OCI-LY7 (cell line): Measurements from ENCODE around the gene EPB41L2. TPM values are rescaled to one million over a fixed set of nuclear protein-coding genes. Genes with fewer than 3 reads are reported as not detected.

Experiments used
- BruUV-seq: library from RNA; stranded (reverse); fragments of 400-500 nt; replicated peaks from 2 replicates; lab custom pipeline; 2021; lab: Mats Ljungman, UMichigan
- CTCF ChIA-PET: fragments of 300-600 bp; sonication (Branson Sonifier 250); formaldehyde crosslinking; loops from one replicate; lab custom pipeline; 2022; ENCODE audit warnings: antibody characterized with exemption; ENCODE audit not compliant: unreplicated experiment; lab: Charles Lee
- POLR2A ChIA-PET: fragments of 300-600 bp; sonication (Branson Sonifier 250); formaldehyde crosslinking; loops from one replicate; lab custom pipeline; 2022; ENCODE audit warnings: antibody characterized with exemption; lab: Charles Lee
- DNase-seq: peaks from one replicate; pipeline ENCODE4 v3.0.0-alpha.2; 2015; ENCODE audit warnings: low spot score
- H2AFZ ChIP-seq: fragments of 200-600 bp; sonication (generic), shearing (Covaris generic); 2 replicates; pipeline ENCODE4 v1.6.1; 2014; ENCODE audit warnings: mild to moderate bottlenecking, antibody characterized with exemption, low read length, moderate library complexity
- H3K27ac ChIP-seq: fragments of 200-600 bp; sonication (generic); 2 replicates; pipeline ENCODE4 v1.5.1; 2014; ENCODE audit warnings: mixed run types, low read depth, mild to moderate bottlenecking, moderate library complexity, low read length, inconsistent platforms; ENCODE audit not compliant: poor library complexity, severe bottlenecking
- H3K36me3 ChIP-seq: fragments of 200-600 bp; sonication (generic); 2 replicates; pipeline ENCODE4 v1.6.1; 2014; ENCODE audit warnings: mild to moderate bottlenecking, antibody characterized with exemption, low read length, moderate library complexity, mixed read lengths; ENCODE audit not compliant: insufficient read depth
- H3K4me1 ChIP-seq: fragments of 200-600 bp; sonication (generic); 2 replicates; pipeline ENCODE4 v1.5.1; 2014; ENCODE audit warnings: mild to moderate bottlenecking, low read length; ENCODE audit not compliant: insufficient read depth, poor library complexity, severe bottlenecking
- H3K4me2 ChIP-seq: fragments of 200-600 bp; sonication (generic); 2 replicates; pipeline ENCODE4 v1.6.1; 2014; ENCODE audit warnings: mild to moderate bottlenecking, low read length
- H3K4me3 ChIP-seq: fragments of 200-600 bp; sonication (generic); 2 replicates; pipeline ENCODE4 v1.5.1; 2014; ENCODE audit warnings: mild to moderate bottlenecking, low read depth, low read length; ENCODE audit not compliant: poor library complexity, severe bottlenecking
- H3K79me2 ChIP-seq: fragments of 200-600 bp; sonication (generic); 2 replicates; pipeline ENCODE4 v1.6.1; 2016; ENCODE audit warnings: low read depth, mild to moderate bottlenecking, low read length, moderate library complexity, mixed read lengths; ENCODE audit not compliant: insufficient read depth
- H3K9me2 ChIP-seq: fragments of 200-600 bp; sonication (generic); 2 replicates; pipeline ENCODE4 v1.6.1; 2016; ENCODE audit warnings: mild to moderate bottlenecking, low read length, mixed read lengths; ENCODE audit not compliant: insufficient read depth
- H3K9me3 ChIP-seq: fragments of 200-600 bp; sonication (generic); 2 replicates; pipeline ENCODE4 v1.6.1; 2014; ENCODE audit warnings: mild to moderate bottlenecking, mixed run types, low read length, mixed read lengths
- H4K20me1 ChIP-seq: fragments of 200-600 bp; sonication (generic); 2 replicates; pipeline ENCODE4 v1.6.1; 2014; ENCODE audit warnings: mild to moderate bottlenecking, antibody characterized with exemption, low read length, moderate library complexity, mixed read lengths; ENCODE audit not compliant: insufficient read depth
- EZH2phosphoT487 ChIP-seq: fragments of 200-600 bp; sonication (generic); IDR thresholded peaks from 2 replicates; pipeline ENCODE4 v1.6.1; 2018; ENCODE audit warnings: low read depth, borderline replicate concordance, mild to moderate bottlenecking, mixed run types, antibody characterized with exemption, low read length, moderate library complexity, mixed read lengths
- intact Hi-C: fragments of 100-400 bp; cut with micrococcal nuclease; formaldehyde crosslinking; loops from one replicate; pipeline ENCODE4 v1.10.0; 2022; ENCODE audit not compliant: unreplicated experiment
- total RNA-seq, 2 experiments: library from RNA; depleted of rRNA in 1 of 2; stranded (reverse); fragments of >200 nt in 1 of 2; shearing (Covaris generic) in 1 of 2; gene quantifications; 2 replicates each; pipeline ENCODE4 v1.2.3, GENCODE V29; 2014 to 2022
- TF ChIP-seq, protein P1 (sequence below): fragments of 200-600 bp; sonication (generic); conservative IDR thresholded peaks from 2 replicates; pipeline ENCODE4 v1.5.1; 2014; ENCODE audit warnings: mild to moderate bottlenecking, antibody characterized with exemption, low read length, moderate library complexity, mixed read lengths

Gene EPB41L2
- total RNA-seq, 2 experiments from 2014 or later = 36.7 to 138 TPM

DNA sequence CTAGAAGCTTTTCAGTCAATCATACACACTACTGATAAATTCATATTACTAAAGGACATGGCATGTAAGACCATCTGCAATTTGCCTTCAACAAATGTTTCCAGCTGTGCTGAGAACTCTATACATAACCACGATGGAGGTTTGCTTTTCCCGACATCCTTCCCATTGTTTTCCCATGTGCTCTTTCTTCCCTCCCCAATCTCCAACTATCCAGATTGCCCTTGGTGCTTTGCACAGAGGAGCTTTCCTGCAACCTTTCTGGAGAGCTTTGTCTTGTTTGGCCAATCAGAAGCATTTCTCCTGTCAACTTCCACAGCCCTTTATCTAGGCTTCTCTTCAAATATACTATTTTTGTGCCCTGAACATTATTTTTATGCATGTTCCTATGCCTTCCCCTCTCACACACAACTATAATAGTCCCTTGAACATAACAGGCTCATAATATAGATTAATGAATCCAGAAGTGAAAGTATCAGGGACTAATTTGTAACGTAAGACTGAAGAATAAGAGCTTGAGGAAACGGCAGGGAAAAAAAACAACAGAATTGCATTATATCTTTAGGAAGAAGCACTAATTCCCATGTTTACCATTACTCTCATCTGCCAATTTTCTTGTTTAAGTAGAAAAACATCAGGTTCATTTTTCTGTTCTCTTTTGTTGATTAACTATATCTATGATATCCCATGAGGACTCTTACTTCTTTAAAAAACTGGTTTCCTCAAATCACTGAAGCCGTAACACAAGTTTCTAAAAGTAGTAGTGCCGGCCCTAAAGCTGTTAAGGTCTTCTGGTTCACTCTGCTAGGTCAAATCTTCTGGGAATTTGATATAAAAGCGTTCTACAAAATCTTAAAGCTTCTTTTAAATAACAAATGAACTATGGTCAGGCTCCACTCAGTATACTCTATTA, 215.8 kb downstream of the EPB41L2 start:
- ChIA-PET POLR2A (interaction anchor here (0.5 to 1.3 kb wide), 4 partner anchors 13 to 222 kb away, joined by 3 to 6 read pairs (median 4); no protein-coding TSS in a partner anchor), CTCF (no interaction called here)
- Histone ChIP-seq H3K36me3 (no peaks in the 10 kb centered on the region), H4K20me1 (no peaks in the 10 kb centered on the region), H3K27ac (no peak overlapping the region), H3K4me1 (no peaks in the 10 kb centered on the region), H3K9me3 (no peaks in the 10 kb centered on the region), H3K4me2 (no peak overlapping the region), H2AFZ (no peak overlapping the region), H3K9me2 (no peaks in the 10 kb centered on the region), H3K4me3 (no peak overlapping the region), H3K79me2 (no peaks in the 10 kb centered on the region)
- DNase-seq = no peak
- no peak for TF ChIP-seq EZH2phosphoT487
- TF ChIP-seq, protein P1, sequence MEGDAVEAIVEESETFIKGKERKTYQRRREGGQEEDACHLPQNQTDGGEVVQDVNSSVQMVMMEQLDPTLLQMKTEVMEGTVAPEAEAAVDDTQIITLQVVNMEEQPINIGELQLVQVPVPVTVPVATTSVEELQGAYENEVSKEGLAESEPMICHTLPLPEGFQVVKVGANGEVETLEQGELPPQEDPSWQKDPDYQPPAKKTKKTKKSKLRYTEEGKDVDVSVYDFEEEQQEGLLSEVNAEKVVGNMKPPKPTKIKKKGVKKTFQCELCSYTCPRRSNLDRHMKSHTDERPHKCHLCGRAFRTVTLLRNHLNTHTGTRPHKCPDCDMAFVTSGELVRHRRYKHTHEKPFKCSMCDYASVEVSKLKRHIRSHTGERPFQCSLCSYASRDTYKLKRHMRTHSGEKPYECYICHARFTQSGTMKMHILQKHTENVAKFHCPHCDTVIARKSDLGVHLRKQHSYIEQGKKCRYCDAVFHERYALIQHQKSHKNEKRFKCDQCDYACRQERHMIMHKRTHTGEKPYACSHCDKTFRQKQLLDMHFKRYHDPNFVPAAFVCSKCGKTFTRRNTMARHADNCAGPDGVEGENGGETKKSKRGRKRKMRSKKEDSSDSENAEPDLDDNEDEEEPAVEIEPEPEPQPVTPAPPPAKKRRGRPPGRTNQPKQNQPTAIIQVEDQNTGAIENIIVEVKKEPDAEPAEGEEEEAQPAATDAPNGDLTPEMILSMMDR = no peak
- intact Hi-C loops = no loop called here
- no TSS peak for BruUV-seq

- TF ChIP-seq, protein P1 = no peak
- TF ChIP-seq EZH2phosphoT487 = no peak
- POLR2A ChIA-PET = no interaction called here
- Histone ChIP-seq H3K4me2 (no peak overlapping the region), H3K9me2 (no peaks in the 10 kb centered on the region), H3K4me3 (no peak overlapping the region), H3K79me2 (no peaks in the 10 kb centered on the region), H3K36me3 (no peaks in the 10 kb centered on the region), H3K27ac (no peak overlapping the region), H3K4me1 (no peaks in the 10 kb centered on the region), H2AFZ (no peak overlapping the region), H4K20me1 (no peaks in the 10 kb centered on the region), H3K9me3 (no peaks in the 10 kb centered on the region)
- CTCF ChIA-PET = no interaction called here
- intact Hi-C loops = no loop called here
- BruUV-seq = no TSS peak
- DNase-seq = no peak
Measured at GRCh38 chr6:130846501-130846900, 216.5 kb downstream of the EPB41L2 start.
